Osteoblast (primary cell): ENCODE data around the gene SERTAD1. TPM values are rescaled to one million over a fixed set of nuclear protein-coding genes. Genes with fewer than 3 reads are reported as not detected.

ENCODE experiments used
- DNase-seq: peaks from one replicate; pipeline ENCODE4 v3.0.0; 2011; ENCODE audit warnings: low spot score, mixed read lengths; ENCODE audit not compliant: insufficient read length; ENCODE audit errors: missing footprints
- H2AFZ ChIP-seq: 2 replicates; pipeline ENCODE4 v1.6.0; 2011; ENCODE audit warnings: mild to moderate bottlenecking, low read length
- H3K27ac ChIP-seq: 2 replicates; pipeline ENCODE4 v1.5.1; 2011; ENCODE audit warnings: mild to moderate bottlenecking, low read depth, low read length, moderate library complexity
- H3K27me3 ChIP-seq: 2 replicates; pipeline ENCODE4 v1.6.0; 2012; ENCODE audit warnings: mild to moderate bottlenecking, control low read depth, inconsistent platforms, low read length, moderate library complexity; ENCODE audit not compliant: insufficient read depth
- H3K36me3 ChIP-seq: 2 replicates; pipeline ENCODE4 v1.5.1; 2011; ENCODE audit warnings: mild to moderate bottlenecking, low read length, control low read depth, moderate library complexity; ENCODE audit not compliant: insufficient read depth
- H3K4me1 ChIP-seq: 2 replicates; pipeline ENCODE4 v1.5.1; 2011; ENCODE audit warnings: mild to moderate bottlenecking, low read length, control low read depth, moderate library complexity; ENCODE audit not compliant: insufficient read depth
- H3K4me2 ChIP-seq: 2 replicates; pipeline ENCODE4 v1.6.0; 2011; ENCODE audit warnings: mild to moderate bottlenecking, low read length; ENCODE audit not compliant: insufficient read depth
- H3K4me3 ChIP-seq: fragments of 200-600 bp; sonication (generic); 3 replicates; pipeline ENCODE4 v1.5.1; 2012; ENCODE audit warnings: mild to moderate bottlenecking, low read length, inconsistent platforms; ENCODE audit not compliant: insufficient read depth
- H3K79me2 ChIP-seq: 2 replicates; pipeline ENCODE4 v1.6.0; 2012; ENCODE audit warnings: mild to moderate bottlenecking, low read length, control low read depth, inconsistent platforms; ENCODE audit not compliant: insufficient read depth
- H3K9me3 ChIP-seq: 2 replicates; pipeline ENCODE4 v1.5.1; 2011; ENCODE audit warnings: low read depth, low read length, control low read depth
- H4K20me1 ChIP-seq: 2 replicates; pipeline ENCODE4 v1.6.0; 2012; ENCODE audit warnings: mild to moderate bottlenecking, low read length, control low read depth; ENCODE audit not compliant: insufficient read depth
- total RNA-seq: library from RNA; depleted of rRNA; stranded (reverse); fragments of >200 nt; gene quantifications from 2 replicates; pipeline ENCODE4 v1.2.3, GENCODE V29; 2012
- TF ChIP-seq, protein P1 (sequence below): IDR thresholded peaks from 2 replicates; pipeline ENCODE4 v1.5.1; 2011; ENCODE audit warnings: mild to moderate bottlenecking, low read depth, low read length, moderate library complexity; ENCODE audit errors: extremely low read depth

SERTAD1 gene
- total RNA-seq, 1 donor = 15.2 TPM

- Histone ChIP-seq H3K9me3 (no peaks in the 10 kb centered on the region), H3K36me3 (peaks cover 15% of the 10 kb centered on the region), H3K79me2 (peaks cover 32% of the 10 kb centered on the region), H3K4me2 (peak overlapping the region; percentile 78), H3K27me3 (no peaks in the 10 kb centered on the region), H2AFZ (no peak overlapping the region), H4K20me1 (no peaks in the 10 kb centered on the region), H3K27ac (peak overlapping the region; percentile 94), H3K4me3 (no peak overlapping the region), H3K4me1 (peaks cover 20% of the 10 kb centered on the region)
- DNase-seq = no peak
- TF ChIP-seq, protein P1, sequence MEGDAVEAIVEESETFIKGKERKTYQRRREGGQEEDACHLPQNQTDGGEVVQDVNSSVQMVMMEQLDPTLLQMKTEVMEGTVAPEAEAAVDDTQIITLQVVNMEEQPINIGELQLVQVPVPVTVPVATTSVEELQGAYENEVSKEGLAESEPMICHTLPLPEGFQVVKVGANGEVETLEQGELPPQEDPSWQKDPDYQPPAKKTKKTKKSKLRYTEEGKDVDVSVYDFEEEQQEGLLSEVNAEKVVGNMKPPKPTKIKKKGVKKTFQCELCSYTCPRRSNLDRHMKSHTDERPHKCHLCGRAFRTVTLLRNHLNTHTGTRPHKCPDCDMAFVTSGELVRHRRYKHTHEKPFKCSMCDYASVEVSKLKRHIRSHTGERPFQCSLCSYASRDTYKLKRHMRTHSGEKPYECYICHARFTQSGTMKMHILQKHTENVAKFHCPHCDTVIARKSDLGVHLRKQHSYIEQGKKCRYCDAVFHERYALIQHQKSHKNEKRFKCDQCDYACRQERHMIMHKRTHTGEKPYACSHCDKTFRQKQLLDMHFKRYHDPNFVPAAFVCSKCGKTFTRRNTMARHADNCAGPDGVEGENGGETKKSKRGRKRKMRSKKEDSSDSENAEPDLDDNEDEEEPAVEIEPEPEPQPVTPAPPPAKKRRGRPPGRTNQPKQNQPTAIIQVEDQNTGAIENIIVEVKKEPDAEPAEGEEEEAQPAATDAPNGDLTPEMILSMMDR = no peak
Measured at GRCh38 chr19:40421993-40422747, 3.6 kb downstream of the SERTAD1 start.

GRCh38 chr19:40420766-40421765, 4.7 kb downstream of the SERTAD1 start:
- TF ChIP-seq, protein P1 = peak; percentile 92
- Histone ChIP-seq H3K4me3 (peak overlapping the region; percentile 82), H3K9me3 (no peaks in the 10 kb centered on the region), H4K20me1 (no peaks in the 10 kb centered on the region), H2AFZ (peak overlapping the region; percentile 86), H3K4me2 (peak overlapping the region; percentile 78), H3K79me2 (peaks cover 32% of the 10 kb centered on the region), H3K36me3 (peaks cover 15% of the 10 kb centered on the region), H3K27me3 (no peaks in the 10 kb centered on the region), H3K27ac (peak overlapping the region; percentile 94), H3K4me1 (peaks cover 23% of the 10 kb centered on the region)
- peak; percentile 99 for DNase-seq

- TF ChIP-seq, protein P1 = no peak
- Histone ChIP-seq H3K27ac (peak overlapping the region; percentile 94), H4K20me1 (no peaks in the 10 kb centered on the region), H3K36me3 (peaks cover 15% of the 10 kb centered on the region), H3K4me1 (peaks cover 23% of the 10 kb centered on the region), H3K27me3 (no peaks in the 10 kb centered on the region), H3K79me2 (peaks cover 32% of the 10 kb centered on the region), H3K4me3 (peak overlapping the region; percentile 82), H2AFZ (peak overlapping the region; percentile 86), H3K9me3 (no peaks in the 10 kb centered on the region), H3K4me2 (peak overlapping the region; percentile 78)
- DNase-seq = no peak
Measured at GRCh38 chr19:40420451-40420765, 5.4 kb downstream of the SERTAD1 start.

- Histone ChIP-seq H3K4me1 (peaks cover 23% of the 10 kb centered on the region), H2AFZ (no peak overlapping the region), H3K9me3 (no peaks in the 10 kb centered on the region), H3K27ac (no peak overlapping the region), H3K79me2 (peaks cover 28% of the 10 kb centered on the region), H3K4me2 (no peak overlapping the region), H3K27me3 (no peaks in the 10 kb centered on the region), H3K4me3 (no peak overlapping the region), H4K20me1 (no peaks in the 10 kb centered on the region), H3K36me3 (peaks cover 15% of the 10 kb centered on the region)
- no peak for DNase-seq
- TF ChIP-seq, protein P1 = no peak
Measured at GRCh38 chr19:40419780-40420179, 6.0 kb downstream of the SERTAD1 start.
